Measurements from ENCODE around the gene LKAAEAR1.

Gene LKAAEAR1

DNA sequence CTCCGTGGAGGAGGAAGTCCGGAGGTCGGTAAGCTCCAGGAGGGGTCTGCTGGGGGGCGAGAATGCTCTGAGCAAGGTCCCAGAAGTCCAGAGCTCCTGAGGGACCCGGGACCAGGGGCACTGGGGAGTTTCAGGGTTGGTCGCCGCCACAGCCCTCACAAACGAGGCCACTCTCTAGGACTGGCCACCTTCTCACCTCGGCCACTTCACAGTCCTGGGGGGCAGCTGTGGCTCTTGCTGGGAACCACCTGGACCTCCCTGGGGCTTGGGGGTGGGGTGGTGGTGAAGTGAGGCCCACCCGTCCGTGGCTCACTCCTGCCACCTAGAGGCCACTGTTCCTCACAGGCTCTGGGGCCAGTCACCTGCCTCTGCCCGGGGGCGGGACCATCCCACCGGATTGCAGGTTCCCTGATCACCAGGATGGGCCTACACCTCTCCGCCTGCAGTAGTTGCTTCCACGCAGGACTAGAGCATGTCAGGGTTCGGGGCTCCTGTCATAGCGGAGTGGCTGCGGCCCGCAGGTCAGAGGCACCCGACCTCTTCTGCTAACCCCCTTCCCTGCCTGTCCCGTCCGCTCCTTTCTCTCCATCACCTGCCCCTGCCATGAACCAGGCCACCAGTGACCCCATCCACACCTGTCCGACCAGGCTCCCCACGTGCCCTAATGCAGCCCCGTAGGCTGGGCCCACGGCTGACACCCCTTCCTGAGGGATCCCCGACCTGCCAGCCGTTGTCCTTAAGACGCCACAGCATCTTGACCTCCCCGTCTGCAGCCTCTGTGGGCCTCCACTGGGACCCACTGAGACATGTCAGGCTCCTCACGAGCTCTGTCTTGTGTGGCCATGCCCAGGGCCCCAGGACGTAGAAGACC is 26.3 kb downstream of the LKAAEAR1 start:
- Histone ChIP-seq H3K27ac (ENCODE audit: low read length) (no peak overlapping the region), H3K4me1 (ENCODE audit: control insufficient read depth in 1 of 2, insufficient read depth in 2 of 2, low read length in 2 of 2) (peaks cover 2 to 7% of the 10 kb centered on the region in 2 donors), H3K36me3 (ENCODE audit: control insufficient read depth in 1 of 2, insufficient read depth in 2 of 2, low read length in 2 of 2) (no peaks in the 10 kb centered on the region), H3K27me3 (ENCODE audit: low read depth, low read length) (peaks cover 4% of the 10 kb centered on the region), H3K9me3 (ENCODE audit: control insufficient read depth in 1 of 2, low read length in 2 of 2) (no peaks in the 10 kb centered on the region), H3K4me3 (ENCODE audit: low read depth in 1 of 2, low read length in 2 of 2) (no peak overlapping the region)

DNA sequence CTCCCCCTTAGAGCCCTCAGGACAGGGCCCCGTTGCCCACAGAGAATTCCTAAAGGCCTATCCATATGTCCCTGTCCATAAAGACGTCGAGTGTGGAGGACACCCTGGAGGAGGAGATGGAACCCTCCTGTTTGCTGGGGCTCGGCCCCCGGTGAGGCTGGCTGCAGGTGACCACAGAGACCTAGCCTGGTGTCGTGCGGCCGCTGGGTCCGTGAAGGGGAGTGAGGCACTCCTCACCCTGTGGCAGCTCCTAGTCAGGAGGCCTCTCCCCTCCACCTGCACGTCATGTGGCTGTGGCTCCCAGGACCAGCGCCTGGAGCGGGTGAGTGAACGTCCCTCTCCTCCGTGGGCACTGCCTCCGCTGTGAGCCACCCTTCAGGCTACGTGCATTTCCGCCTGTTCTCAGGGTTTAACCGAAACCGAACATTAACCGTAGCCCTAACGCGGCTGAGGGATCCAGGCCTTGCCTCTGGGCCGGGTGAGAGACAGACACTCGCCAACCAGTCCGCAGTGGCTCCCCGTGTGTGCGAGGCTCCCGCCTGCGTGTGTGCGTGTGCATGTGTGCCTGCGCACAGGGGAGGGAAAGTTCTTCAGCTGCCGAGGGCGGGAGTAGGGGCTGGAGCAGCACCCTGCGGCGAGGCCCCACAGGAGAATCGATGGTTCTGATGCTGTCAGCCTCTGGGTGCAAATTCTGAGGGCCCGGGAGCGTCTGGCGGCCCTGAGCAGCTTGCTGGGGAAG is 27.1 kb downstream of the LKAAEAR1 start:
- no peaks in the 10 kb centered on the region for H3K9me3 ChIP-seq (ENCODE audit: control insufficient read depth in 1 of 2, low read length in 2 of 2)
- H3K27me3 ChIP-seq (ENCODE audit: low read depth, low read length), result peaks cover 8% of the 10 kb centered on the region
- H3K27ac ChIP-seq (ENCODE audit: low read length), result no peak overlapping the region
- H3K4me3 ChIP-seq (ENCODE audit: low read depth in 1 of 2, low read length in 2 of 2), result no peak overlapping the region
- no peaks in the 10 kb centered on the region for H3K36me3 ChIP-seq (ENCODE audit: control insufficient read depth in 1 of 2, insufficient read depth in 2 of 2, low read length in 2 of 2)
- peaks cover under 1 to 2% of the 10 kb centered on the region in 2 donors for H3K4me1 ChIP-seq (ENCODE audit: control insufficient read depth in 1 of 2, insufficient read depth in 2 of 2, low read length in 2 of 2)

DNA sequence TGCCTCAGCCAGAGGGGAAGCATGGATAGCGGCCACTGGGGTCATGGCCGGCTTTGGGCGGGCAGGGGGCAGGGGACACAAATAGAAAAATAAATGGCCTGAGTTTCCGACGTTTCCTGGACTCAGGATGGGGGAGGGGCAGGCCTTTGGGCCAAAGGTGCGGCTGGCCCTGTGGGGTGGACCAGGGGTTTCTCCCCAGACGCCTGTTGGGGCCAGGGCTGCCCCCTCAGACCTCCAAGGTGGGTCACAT is 27.6 kb downstream of the LKAAEAR1 start:
- H3K36me3 ChIP-seq (ENCODE audit: control insufficient read depth in 1 of 2, insufficient read depth in 2 of 2, low read length in 2 of 2), result no peaks in the 10 kb centered on the region
- H3K27ac ChIP-seq (ENCODE audit: low read length), result no peak overlapping the region
- H3K9me3 ChIP-seq (ENCODE audit: control insufficient read depth in 1 of 2, low read length in 2 of 2), result no peaks in the 10 kb centered on the region
- H3K4me1 ChIP-seq (ENCODE audit: control insufficient read depth in 1 of 2, insufficient read depth in 2 of 2, low read length in 2 of 2), result peaks cover 0 to 2% of the 10 kb centered on the region in 2 donors
- no peak overlapping the region for H3K4me3 ChIP-seq (ENCODE audit: low read depth in 1 of 2, low read length in 2 of 2)
- H3K27me3 ChIP-seq (ENCODE audit: low read depth, low read length), result peaks cover 9% of the 10 kb centered on the region

DNA sequence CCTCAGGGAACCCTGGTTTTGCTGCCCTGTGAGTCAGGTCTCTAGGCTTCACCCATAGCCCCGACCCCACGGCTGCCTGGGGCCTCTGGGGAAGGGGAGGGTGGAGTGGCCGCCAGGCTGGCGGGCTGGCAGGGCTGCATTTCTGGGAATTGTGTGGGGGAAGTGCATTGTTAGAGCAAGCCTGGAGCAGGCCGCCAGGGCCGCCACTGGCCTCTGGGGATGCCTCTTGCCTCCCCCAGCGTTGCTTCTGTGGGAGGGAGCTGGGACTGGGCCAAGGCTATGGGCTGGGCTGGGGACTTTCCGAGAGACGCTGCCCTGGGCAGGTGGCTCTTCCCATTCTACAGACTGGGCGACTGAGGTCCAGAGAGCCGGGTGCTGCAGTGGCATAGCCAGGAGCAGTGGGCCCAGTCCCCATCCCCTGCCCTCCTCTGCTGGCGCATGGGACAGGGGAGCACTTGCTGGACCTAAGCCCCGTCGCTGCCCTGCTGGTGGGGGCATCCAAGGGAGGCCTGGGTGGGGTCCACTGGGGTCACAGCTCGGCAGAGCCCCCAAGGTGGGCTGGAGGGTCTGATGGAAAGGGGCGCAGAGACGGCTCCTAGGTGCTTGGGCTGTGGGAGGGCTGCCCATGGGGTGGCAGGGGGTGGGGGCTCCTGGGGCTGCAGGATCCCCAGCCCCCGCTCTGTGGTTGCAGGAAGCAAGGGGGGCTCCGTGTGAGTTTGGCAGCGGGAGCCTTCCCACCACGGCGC is 28.1 kb downstream of the LKAAEAR1 start:
- Histone ChIP-seq H3K27ac (ENCODE audit: low read length) (no peak overlapping the region), H3K36me3 (ENCODE audit: control insufficient read depth in 1 of 2, insufficient read depth in 2 of 2, low read length in 2 of 2) (no peaks in the 10 kb centered on the region), H3K27me3 (ENCODE audit: low read depth, low read length) (peaks cover 14% of the 10 kb centered on the region), H3K4me3 (ENCODE audit: low read depth in 1 of 2, low read length in 2 of 2) (no peak overlapping the region), H3K4me1 (ENCODE audit: control insufficient read depth in 1 of 2, insufficient read depth in 2 of 2, low read length in 2 of 2) (peaks cover 0 to 2% of the 10 kb centered on the region in 2 donors), H3K9me3 (ENCODE audit: control insufficient read depth in 1 of 2, low read length in 2 of 2) (no peaks in the 10 kb centered on the region)

DNA sequence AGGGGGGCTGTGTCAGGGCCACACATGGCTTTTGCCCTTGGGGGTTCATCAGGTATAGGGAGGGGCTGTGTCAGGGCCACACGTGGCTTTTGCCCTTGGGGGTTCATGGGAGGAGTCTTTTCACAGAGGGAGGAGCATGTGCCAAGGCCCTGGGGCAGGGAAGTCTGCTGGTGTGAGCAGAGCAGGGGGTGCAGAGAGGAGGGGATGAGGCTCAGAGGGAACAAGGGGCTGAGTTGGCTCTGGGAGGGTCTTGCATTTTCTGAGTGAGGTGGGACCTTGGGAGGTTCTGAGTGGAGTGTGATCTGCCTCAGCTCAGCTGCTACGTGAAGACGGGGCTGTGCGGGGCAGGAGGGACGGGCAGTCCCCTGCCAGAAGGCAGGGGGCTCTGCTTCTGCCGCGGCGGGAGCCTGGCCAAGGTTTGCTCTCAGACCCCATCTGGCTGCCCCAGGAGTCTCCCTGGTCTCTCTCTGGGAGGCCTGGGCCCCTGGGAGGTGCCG is 28.8 kb downstream of the LKAAEAR1 start:
- Histone ChIP-seq H3K4me3 (ENCODE audit: low read depth in 1 of 2, low read length in 2 of 2) (no peak overlapping the region), H3K4me1 (ENCODE audit: control insufficient read depth in 1 of 2, insufficient read depth in 2 of 2, low read length in 2 of 2) (peaks cover 0 to 2% of the 10 kb centered on the region in 2 donors), H3K9me3 (ENCODE audit: control insufficient read depth in 1 of 2, low read length in 2 of 2) (no peaks in the 10 kb centered on the region), H3K36me3 (ENCODE audit: control insufficient read depth in 1 of 2, insufficient read depth in 2 of 2, low read length in 2 of 2) (no peaks in the 10 kb centered on the region), H3K27me3 (ENCODE audit: low read depth, low read length) (peaks cover 20% of the 10 kb centered on the region), H3K27ac (ENCODE audit: low read length) (no peak overlapping the region)

DNA sequence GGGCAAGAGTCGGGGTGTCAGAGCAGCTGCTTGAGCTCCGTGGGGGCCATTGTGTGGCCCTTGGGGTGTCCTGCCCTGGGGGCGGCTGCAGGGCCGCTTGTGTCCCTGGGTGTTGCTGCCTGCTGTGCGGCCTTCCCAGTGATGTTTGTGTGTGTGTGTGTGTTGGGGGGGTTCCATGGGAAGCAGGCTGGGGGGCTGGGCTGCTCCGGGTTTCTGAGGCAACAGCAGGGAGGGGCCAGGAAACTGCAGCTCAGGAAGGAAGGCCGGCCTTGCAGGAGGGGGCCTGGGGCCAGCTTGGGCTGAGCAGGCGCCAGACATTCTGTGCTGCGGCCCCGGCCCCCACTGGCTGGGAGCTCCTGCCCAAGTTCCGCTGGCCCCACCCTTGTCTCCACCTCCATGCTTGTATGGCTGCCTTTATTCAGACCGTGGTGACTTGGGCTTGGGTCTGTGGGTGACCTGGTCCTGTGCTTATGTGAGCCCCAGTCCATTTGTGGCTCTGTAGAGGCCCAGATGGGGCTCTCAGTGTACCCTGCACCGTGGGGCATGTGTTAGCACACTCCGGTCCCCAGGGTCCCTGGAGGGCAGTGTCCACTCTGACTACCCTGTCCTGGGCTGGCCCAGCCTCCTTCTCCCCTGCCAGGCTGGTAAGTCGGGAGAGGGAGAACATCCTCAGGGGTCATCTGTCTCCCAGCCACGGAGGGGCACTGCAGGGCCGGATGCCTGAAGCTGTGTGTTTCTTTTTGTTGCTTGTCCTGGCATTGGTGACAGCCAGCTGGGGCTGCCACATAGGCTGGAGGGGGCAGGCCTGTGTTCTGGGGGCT is 30.1 kb downstream of the LKAAEAR1 start:
- no peaks in the 10 kb centered on the region for H3K36me3 ChIP-seq (ENCODE audit: control insufficient read depth in 1 of 2, insufficient read depth in 2 of 2, low read length in 2 of 2)
- no peaks in the 10 kb centered on the region for H3K9me3 ChIP-seq (ENCODE audit: control insufficient read depth in 1 of 2, low read length in 2 of 2)
- H3K4me1 ChIP-seq (ENCODE audit: control insufficient read depth in 1 of 2, insufficient read depth in 2 of 2, low read length in 2 of 2), result peaks cover 2 to 7% of the 10 kb centered on the region in 2 donors
- H3K4me3 ChIP-seq (ENCODE audit: low read depth in 1 of 2, low read length in 2 of 2), result no peak overlapping the region
- peaks cover 27% of the 10 kb centered on the region for H3K27me3 ChIP-seq (ENCODE audit: low read depth, low read length)
- H3K27ac ChIP-seq (ENCODE audit: low read length), result no peak overlapping the region

DNA sequence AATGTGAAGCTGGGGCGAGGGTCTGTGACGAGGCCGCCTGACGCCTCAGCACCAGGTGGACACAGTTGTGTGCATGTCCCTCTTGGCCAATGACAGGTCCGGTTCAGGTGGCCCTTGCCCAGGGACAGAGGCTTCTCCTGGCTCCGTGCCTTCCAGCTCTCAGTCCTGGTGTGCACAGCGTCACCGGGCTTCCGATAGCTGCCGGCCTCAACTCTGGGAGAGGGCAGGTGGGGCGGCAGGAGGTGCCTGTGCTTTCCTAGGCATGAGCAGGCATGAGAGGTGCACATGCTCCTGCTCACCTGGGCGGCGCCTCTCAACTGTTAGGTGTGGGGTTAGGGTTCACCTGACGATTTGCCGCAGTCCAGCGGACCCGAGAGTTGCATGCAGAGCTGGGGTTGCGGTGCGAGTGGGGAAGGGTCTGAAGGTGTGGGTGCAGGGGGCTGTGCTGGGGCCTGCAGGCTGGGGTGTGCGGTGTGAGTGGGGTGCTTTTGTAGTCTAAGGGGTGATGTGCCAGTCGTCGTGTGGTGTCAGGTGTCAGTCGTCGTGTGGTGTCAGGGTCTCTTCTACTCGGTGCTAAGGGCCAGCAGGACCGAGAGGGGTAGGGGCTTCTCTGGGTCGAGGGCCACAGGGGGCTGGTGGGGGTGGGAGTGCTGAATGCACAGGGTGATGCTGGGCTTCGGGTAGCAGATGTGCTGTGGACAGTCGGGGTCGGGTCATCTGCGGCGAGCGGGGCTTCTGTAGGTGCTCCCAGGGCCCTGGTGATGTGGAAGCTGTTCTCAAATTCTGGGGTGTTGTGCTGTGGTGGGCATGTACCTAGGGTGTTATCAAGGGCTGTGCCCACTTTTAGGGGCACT is 31.0 kb downstream of the LKAAEAR1 start:
- Histone ChIP-seq H3K27me3 (ENCODE audit: low read depth, low read length) (peaks cover 27% of the 10 kb centered on the region), H3K27ac (ENCODE audit: low read length) (no peak overlapping the region), H3K4me1 (ENCODE audit: control insufficient read depth in 1 of 2, insufficient read depth in 2 of 2, low read length in 2 of 2) (peaks cover 2 to 12% of the 10 kb centered on the region in 2 donors), H3K9me3 (ENCODE audit: control insufficient read depth in 1 of 2, low read length in 2 of 2) (no peaks in the 10 kb centered on the region), H3K36me3 (ENCODE audit: control insufficient read depth in 1 of 2, insufficient read depth in 2 of 2, low read length in 2 of 2) (no peaks in the 10 kb centered on the region), H3K4me3 (ENCODE audit: low read depth in 1 of 2, low read length in 2 of 2) (no peak overlapping the region)

DNA sequence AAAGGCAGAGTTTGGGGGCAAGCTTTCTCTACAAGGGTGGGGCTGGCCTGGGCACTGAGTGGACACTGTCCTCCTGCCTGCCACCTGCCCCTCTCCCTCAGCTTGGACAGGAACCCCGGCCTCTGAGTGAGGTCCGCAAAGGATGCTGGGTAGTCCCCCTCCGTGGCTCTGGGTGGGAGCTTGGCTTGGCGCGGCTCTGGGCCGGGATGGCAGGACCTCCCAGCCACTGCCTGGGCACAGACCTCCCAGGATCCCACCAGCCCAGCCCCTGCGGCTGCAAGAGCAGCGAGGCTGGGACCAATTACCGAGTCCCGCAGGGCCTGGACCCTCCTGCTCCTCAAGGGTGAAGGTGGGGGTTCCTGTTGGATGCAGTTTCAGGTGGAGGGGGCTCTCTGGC is 31.9 kb downstream of the LKAAEAR1 start:
- H3K9me3 ChIP-seq (ENCODE audit: control insufficient read depth in 1 of 2, low read length in 2 of 2), result no peaks in the 10 kb centered on the region
- H3K27me3 ChIP-seq (ENCODE audit: low read depth, low read length), result peaks cover 31% of the 10 kb centered on the region
- no peaks in the 10 kb centered on the region for H3K36me3 ChIP-seq (ENCODE audit: control insufficient read depth in 1 of 2, insufficient read depth in 2 of 2, low read length in 2 of 2)
- peak overlapping the region; percentile 16 for H3K27ac ChIP-seq (ENCODE audit: low read length)
- peaks cover 2 to 12% of the 10 kb centered on the region in 2 donors for H3K4me1 ChIP-seq (ENCODE audit: control insufficient read depth in 1 of 2, insufficient read depth in 2 of 2, low read length in 2 of 2)
- H3K4me3 ChIP-seq (ENCODE audit: low read depth in 1 of 2, low read length in 2 of 2), result no peak overlapping the region

DNA sequence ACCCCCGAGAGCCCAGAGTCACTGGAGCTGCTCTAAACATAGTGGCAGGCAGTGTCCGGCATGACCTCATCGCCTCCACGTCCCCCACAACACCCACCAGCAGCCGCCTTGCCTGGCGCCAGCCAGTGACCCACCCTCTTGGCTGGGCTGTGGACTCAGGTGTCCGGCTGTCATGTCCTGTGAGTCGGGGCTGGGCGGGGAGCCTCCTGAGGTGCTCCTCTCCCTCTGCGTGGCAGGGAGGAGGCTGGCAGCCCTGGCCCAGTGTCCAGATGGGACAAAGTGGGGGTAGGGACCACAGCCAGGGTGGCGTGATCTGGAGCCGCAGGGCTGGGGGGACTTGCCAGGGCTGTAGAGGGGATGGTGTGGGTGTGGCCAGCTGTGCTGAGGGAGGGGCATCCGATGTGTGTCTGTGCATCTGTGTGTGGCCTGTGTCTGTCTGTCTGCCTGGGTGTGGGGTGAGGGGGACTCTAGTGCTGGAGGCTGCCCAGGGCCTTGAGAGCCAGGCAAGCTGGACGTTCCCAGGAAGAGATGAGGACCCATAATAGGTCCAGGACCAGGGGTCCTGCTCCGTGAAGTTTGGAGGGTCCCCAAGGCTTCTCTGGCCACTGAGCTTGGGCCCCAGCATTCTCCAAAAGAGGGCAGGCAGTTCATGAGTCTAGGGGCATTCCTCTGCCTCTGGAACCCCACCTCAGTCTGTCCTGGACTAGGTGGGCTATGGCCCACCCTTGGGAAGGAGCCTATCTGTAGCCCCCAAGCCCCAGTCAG is 32.5 kb downstream of the LKAAEAR1 start:
- H3K4me1 ChIP-seq (ENCODE audit: control insufficient read depth in 1 of 2, insufficient read depth in 2 of 2, low read length in 2 of 2), result peaks cover 2 to 12% of the 10 kb centered on the region in 2 donors

More for the DNA sequence above, 32.5 kb downstream of the LKAAEAR1 start:
- no peaks in the 10 kb centered on the region for H3K36me3 ChIP-seq (ENCODE audit: control insufficient read depth in 1 of 2, insufficient read depth in 2 of 2, low read length in 2 of 2)
- no peaks in the 10 kb centered on the region for H3K9me3 ChIP-seq (ENCODE audit: control insufficient read depth in 1 of 2, low read length in 2 of 2)
- H3K27ac ChIP-seq (ENCODE audit: low read length), result peak overlapping the region; percentile 16
- peaks cover 37% of the 10 kb centered on the region for H3K27me3 ChIP-seq (ENCODE audit: low read depth, low read length)
- H3K4me3 ChIP-seq (ENCODE audit: low read depth in 1 of 2, low read length in 2 of 2), result no peak overlapping the region
